HTR-8/SVneo (cell line): ENCODE measurements around the gene RTN4IP1.
"Not testable (repeated sequence)": the region's sequence is repeated elsewhere in the genome, so short reads cannot be mapped to it uniquely, and the experiment has no call there.

Experiments used
- DNase-seq: peaks from one replicate; pipeline ENCODE4 v3.0.0; 2011; ENCODE audit warnings: low spot score, mixed read lengths; ENCODE audit not compliant: insufficient read length
- FAIRE-seq: peaks from 2 replicates; lab custom pipeline; 2011; peaks lifted over from hg19 to GRCh38; lab: Jason Lieb, UNC

Gene RTN4IP1

DNA sequence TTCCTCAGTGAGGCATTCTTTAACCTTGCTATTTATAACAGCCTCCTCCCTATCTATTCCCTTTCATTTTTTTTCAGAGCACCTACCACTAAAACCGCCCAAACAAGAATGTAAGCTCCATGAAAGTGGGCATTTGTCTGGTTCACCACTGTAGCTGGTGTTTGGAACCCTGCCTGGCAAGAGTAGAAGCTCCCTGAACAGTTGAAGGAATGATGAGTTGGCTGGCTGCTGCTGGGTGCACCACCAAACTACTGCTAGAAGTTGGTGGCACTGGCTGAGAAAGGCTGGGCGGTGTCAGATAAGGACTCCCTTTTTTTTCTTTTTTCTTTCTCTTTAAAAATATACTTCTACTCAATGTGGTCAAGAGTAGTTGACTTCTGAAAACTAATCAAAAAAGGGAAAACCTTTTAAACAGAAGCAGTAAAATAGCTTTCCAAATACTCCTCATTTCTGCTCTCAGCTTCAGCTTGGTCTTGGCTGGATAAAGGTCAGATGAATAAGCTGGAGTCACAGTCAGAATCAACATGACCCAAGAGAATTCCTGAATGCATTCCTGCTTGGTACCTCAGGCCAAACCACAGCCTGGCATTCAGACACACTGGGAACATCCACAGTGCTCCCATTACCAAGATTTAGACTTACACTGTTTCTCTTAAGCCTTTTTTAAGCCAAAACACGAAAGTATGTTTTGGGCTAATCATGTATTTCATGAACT lies 38.0 kb downstream of the RTN4IP1 start:
- FAIRE-seq: no peak
- DNase-seq: peak; percentile 55

DNA sequence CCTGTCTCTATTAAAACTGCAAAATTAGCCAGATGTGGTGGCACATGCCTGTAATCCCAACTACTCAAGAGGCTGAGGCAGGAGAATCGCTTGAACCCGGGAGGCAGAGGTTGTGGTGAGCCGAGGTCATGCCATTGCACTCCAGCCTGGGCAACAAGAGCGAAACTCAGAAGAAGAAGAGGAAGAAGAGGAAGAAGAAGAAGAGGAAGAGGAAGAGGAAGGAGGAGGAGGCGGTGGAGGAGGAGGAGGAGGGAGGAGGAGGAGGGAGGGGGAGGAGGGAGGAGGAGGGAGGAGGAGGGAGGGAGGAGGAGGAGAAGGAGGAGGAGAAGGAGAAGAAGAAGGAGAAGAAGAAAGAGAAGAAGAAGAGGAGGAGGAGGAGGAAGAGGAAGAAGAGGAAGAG lies 40.4 kb downstream of the RTN4IP1 start:
- DNase-seq, FAIRE-seq: not testable (repeated sequence)

- FAIRE-seq: no peak
- no peak for DNase-seq
Measured at GRCh38 chr6:106586815-106587415, 42.4 kb downstream of the RTN4IP1 start.

DNA sequence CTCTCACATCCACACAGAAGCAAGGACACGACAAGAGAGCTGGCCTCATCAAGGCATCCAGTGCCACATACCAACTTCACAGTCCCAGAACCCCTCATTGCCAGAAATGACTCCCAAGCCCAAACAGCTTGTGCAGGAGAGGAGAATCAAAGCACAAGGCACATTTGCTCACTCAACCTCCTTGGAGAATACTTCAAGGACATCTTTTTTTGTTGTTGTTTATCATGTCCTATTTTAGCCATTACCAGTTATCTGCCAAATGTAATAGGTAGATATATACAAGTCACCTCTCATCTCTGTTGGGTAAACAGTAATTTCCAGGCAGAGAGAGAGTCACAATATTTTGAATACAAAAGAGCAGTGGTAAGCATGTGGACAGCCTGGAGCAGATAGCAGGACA lies 47.8 kb downstream of the RTN4IP1 start:
- DNase-seq: no peak
- no peak for FAIRE-seq

GRCh38 chr6:106579281-106579680 lies 50.0 kb downstream of the RTN4IP1 start:
- DNase-seq: no peak
- FAIRE-seq: no peak

- FAIRE-seq: peak; percentile 16
- peak; percentile 49 for DNase-seq
Measured at GRCh38 chr6:106574741-106575458, 54.4 kb downstream of the RTN4IP1 start.

GRCh38 chr6:106572875-106573585 lies 56.3 kb downstream of the RTN4IP1 start:
- DNase-seq (no peak), FAIRE-seq (no peak)

- FAIRE-seq (no peak), DNase-seq (no peak)
Measured at GRCh38 chr6:106572436-106572835, 56.9 kb downstream of the RTN4IP1 start.

- no peak for DNase-seq
- FAIRE-seq: no peak
Measured at GRCh38 chr6:106569428-106569827, 59.9 kb downstream of the RTN4IP1 start.

- DNase-seq (no peak), FAIRE-seq (no peak)
Measured at GRCh38 chr6:106568530-106568929, 60.8 kb downstream of the RTN4IP1 start.

GRCh38 chr6:106564476-106564875 lies 64.8 kb downstream of the RTN4IP1 start:
- DNase-seq: no peak
- no peak for FAIRE-seq

- FAIRE-seq (no peak), DNase-seq (no peak)
Measured at GRCh38 chr6:106563614-106564013, 65.7 kb downstream of the RTN4IP1 start.

- no peak for DNase-seq
- FAIRE-seq: no peak
Measured at GRCh38 chr6:106561686-106562405, 67.5 kb downstream of the RTN4IP1 start.

DNA sequence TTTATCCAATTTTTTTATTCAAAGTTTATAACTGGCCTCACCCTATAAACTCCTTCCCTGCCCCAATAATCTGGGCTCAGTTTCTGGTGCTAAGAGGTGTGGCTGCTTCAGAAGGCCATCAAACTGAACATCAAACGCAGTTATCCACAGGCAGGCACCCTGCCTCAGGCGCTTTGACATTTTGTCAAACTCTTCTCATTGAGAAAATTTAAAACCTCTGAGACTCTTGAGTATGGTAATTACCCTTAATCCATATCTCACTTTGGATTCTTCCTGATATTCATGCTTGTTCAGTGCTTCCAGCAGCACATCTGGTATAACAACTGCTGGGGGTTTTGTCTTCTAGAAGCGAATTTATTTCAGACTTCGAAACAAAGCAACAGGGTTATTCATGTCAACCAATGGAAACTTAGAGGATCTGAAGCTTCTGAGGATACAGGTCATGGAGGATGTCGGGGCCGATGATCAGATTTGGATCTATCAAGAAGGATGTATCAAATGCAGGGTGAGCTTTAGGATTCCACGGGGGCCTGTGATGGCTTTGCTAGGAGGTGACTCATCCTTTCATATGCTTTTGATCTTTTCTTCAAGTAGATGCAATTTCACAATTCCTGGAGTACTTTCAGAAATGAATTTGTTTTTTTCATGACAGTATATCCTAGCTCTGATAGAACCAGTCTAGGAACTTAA lies 68.2 kb downstream of the RTN4IP1 start:
- no peak for FAIRE-seq
- DNase-seq: peak; percentile 6

DNA sequence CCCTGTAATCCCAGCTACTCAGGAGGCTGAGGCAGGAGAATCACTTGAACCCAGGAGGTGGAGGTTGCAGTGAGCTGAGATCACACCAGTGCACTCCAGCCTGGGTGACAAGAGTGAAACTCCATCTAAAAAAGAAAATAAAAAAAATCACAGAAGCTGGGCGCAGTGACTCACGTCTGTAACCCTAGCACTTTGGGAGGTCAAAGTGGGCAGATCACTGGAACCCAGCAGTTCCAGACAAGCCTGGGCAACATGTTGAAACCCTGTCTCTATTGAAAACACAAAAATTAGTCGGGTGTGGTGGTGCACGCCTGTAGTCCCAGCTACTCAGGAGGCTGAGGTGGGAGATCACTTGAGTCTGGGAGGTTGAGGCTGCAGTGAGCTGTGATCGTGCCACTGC lies 69.6 kb downstream of the RTN4IP1 start:
- not testable (repeated sequence) for FAIRE-seq

GRCh38 chr6:106558364-106558763 lies 70.9 kb downstream of the RTN4IP1 start:
- FAIRE-seq (no peak), DNase-seq (no peak)

More for the DNA sequence above, 69.6 kb downstream of the RTN4IP1 start:
- DNase-seq: not testable (repeated sequence)

DNA sequence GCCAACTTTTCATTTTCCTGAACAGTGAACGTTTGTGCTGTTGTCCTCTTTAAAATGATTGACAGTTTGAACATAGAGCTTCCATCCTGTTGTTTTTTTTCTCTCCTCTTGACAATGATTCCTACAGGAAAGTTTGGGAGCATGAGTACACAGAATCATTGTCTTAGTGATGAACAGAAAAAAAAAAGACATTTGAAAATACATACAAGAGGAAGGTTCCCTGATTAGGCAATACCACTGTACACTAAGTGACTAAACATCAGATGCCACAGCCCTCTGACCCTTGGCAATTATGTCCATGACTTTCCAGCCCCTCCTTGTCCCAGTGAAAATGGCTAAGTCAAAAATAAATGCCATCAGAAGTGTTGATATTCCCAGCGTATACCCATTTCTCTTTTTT lies 71.5 kb downstream of the RTN4IP1 start:
- FAIRE-seq (no peak), DNase-seq (no peak)

DNA sequence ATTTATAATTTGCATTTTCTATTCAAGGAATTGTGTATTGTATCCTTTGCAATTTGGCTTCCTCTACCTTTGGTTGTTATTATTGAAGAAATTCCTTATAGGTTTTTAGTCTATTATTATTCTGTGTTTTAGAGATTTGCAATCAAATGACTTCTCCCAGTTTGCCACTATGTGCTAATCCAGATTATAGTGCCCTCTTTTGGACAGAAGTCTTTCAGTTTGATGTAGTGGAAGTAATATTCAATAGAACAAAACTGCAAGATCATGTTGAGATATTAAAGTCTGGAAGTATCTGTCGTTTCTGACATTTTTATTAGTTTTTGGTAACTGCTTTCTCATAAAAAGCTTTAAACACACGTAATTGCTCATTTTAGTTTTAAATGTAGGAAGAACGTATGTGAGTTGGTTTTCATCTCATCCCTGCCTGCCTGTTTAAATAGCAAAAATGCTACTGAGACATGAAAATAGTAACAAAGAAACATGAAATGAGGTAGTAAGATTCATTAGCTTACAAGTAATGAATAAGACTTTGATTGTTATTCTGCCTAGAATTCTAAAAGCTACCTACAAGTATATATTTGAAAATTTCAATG lies 72.8 kb downstream of the RTN4IP1 start:
- FAIRE-seq (no peak), DNase-seq (no peak)

- FAIRE-seq: no peak
- no peak for DNase-seq
Measured at GRCh38 chr6:106555767-106556166, 73.5 kb downstream of the RTN4IP1 start.
